ENCODE data around the gene C1QB.

- TF ChIP-seq POLR2A (IDR thresholded peaks at IDR 0.05) = no peak
- TF ChIP-seq POLR2AphosphoS5 (IDR thresholded peaks at IDR 0.05; ENCODE audit: insufficient read depth in 1 of 2, low read depth in 1 of 2) = no peak
- no peak for TF ChIP-seq CTCF (IDR thresholded peaks at IDR 0.05)
Observed at GRCh38 chr1:22643381-22643780, 9.7 kb upstream of the C1QB start, which contains the start of gene C1QC.

Measured in vagina (tissue), 2 donors.